Stimulated activated naive CD4-positive, alpha-beta T cell (primary cell): ENCODE results near the gene ETV3L.

ENCODE experiments used
- DNase-seq, 6 experiments: peaks; one replicate each; lab custom pipeline; 2025; lab: John Stamatoyannopoulos, UW

ETV3L gene

GRCh38 chr1:157099633-157100009 lies at the start of gene ETV3L:
ETV3L (minus strand) TSS chr1:157099808; CDS start chr1:157099523, 285 bp downstream.
- no peak for DNase-seq

- no peak for DNase-seq
Measured at GRCh38 chr1:157147906-157148700, 48.5 kb upstream of the ETV3L start.

GRCh38 chr1:157147037-157147436 lies 47.4 kb upstream of the ETV3L start:
- no peak for DNase-seq

- DNase-seq, result no peak
Measured at GRCh38 chr1:157146244-157146643, 46.6 kb upstream of the ETV3L start.

GRCh38 chr1:157145076-157145475 lies 45.5 kb upstream of the ETV3L start:
- DNase-seq, result no peak

GRCh38 chr1:157144509-157144908 lies 44.9 kb upstream of the ETV3L start:
- no peak for DNase-seq

- no peak for DNase-seq
Measured at GRCh38 chr1:157142765-157143423, 43.3 kb upstream of the ETV3L start.

- no peak for DNase-seq
Measured at GRCh38 chr1:157142201-157142600, 42.6 kb upstream of the ETV3L start.

- no peak for DNase-seq
Measured at GRCh38 chr1:157141212-157141855, 41.7 kb upstream of the ETV3L start.

GRCh38 chr1:157140063-157140588 lies 40.5 kb upstream of the ETV3L start:
- DNase-seq, result no peak

GRCh38 chr1:157139052-157139715 lies 39.6 kb upstream of the ETV3L start:
- DNase-seq, result no peak

- peak; percentile 78 to 86 (median 85) for DNase-seq
Measured at GRCh38 chr1:157138220-157139051, 38.8 kb upstream of the ETV3L start, which contains the start of gene ETV3. ETV3 (minus strand) TSS chr1:157138395; CDS start chr1:157136352, 2,043 bp downstream.

GRCh38 chr1:157137408-157138219 lies 38.0 kb upstream of the ETV3L start:
- peak in 1 of 6 experiments; percentile 37 for DNase-seq

GRCh38 chr1:157137046-157137407 lies 37.4 kb upstream of the ETV3L start:
- no peak for DNase-seq

GRCh38 chr1:157136133-157136532 lies 36.5 kb upstream of the ETV3L start:
- DNase-seq, result no peak

GRCh38 chr1:157135646-157136045 lies 36.0 kb upstream of the ETV3L start:
- DNase-seq, result no peak

- DNase-seq, result no peak
Measured at GRCh38 chr1:157135070-157135469, 35.5 kb upstream of the ETV3L start.

- no peak for DNase-seq
Measured at GRCh38 chr1:157134442-157134841, 34.8 kb upstream of the ETV3L start.

- peak in 3 of 6 experiments; percentile 68 to 74 (median 71) for DNase-seq
Measured at GRCh38 chr1:157133426-157133825, 33.8 kb upstream of the ETV3L start.

GRCh38 chr1:157132616-157133167 lies 33.1 kb upstream of the ETV3L start:
- DNase-seq, result no peak
